Measurements from ENCODE around the gene DEXI.

DEXI gene

GRCh38 chr16:10880594-10881452 lies 61.4 kb downstream of the DEXI start:
- H3K9me3 ChIP-seq (ENCODE audit: control insufficient read depth, insufficient read depth, low read length), result no peaks in the 10 kb centered on the region
- H3K79me2 ChIP-seq (ENCODE audit: control insufficient read depth, low read length), result peaks cover 87% of the 10 kb centered on the region
- peaks cover 93% of the 10 kb centered on the region for H3K4me1 ChIP-seq (ENCODE audit: control insufficient read depth, low read length)
- peaks cover 79% of the 10 kb centered on the region for H3K36me3 ChIP-seq (ENCODE audit: control insufficient read depth, low read length)
- peaks cover 33% of the 10 kb centered on the region for H3F3A ChIP-seq (ENCODE audit: control insufficient read depth, insufficient read depth)
- TF ChIP-seq EZH2phosphoT487 (IDR thresholded peaks at IDR 0.05; ENCODE audit: borderline replicate concordance, low read length) (no peak), CTCF (IDR thresholded peaks at IDR 0.05; ENCODE audit: low read depth, low read length, poor library complexity, severe bottlenecking) (no peak)
- no peaks in the 10 kb centered on the region for H4K20me1 ChIP-seq (ENCODE audit: control insufficient read depth, insufficient read depth, low read depth, low read length)
- peak overlapping the region; percentile 88 for H3K4me2 ChIP-seq (ENCODE audit: low read length)
- H3K4me3 ChIP-seq (ENCODE audit: low read length), result peak overlapping the region; percentile 94
- H3K9me2 ChIP-seq (replicated peaks; ENCODE audit: control insufficient read depth, low read length), result no peaks in the 10 kb centered on the region
- H3K27me3 ChIP-seq (ENCODE audit: control insufficient read depth, low read length), result no peaks in the 10 kb centered on the region
- peak overlapping the region; percentile 86 for H3K27ac ChIP-seq (ENCODE audit: low read depth, low read length)

GRCh38 chr16:10879681-10880589 lies 62.3 kb downstream of the DEXI start:
- H3K4me1 ChIP-seq (ENCODE audit: control insufficient read depth, low read length), result peaks cover 93% of the 10 kb centered on the region
- peak overlapping the region; percentile 86 for H3K27ac ChIP-seq (ENCODE audit: low read depth, low read length)
- no peaks in the 10 kb centered on the region for H3K9me2 ChIP-seq (replicated peaks; ENCODE audit: control insufficient read depth, low read length)
- no peaks in the 10 kb centered on the region for H3K9me3 ChIP-seq (ENCODE audit: control insufficient read depth, insufficient read depth, low read length)
- H4K20me1 ChIP-seq (ENCODE audit: control insufficient read depth, insufficient read depth, low read depth, low read length), result no peaks in the 10 kb centered on the region
- no peaks in the 10 kb centered on the region for H3K27me3 ChIP-seq (ENCODE audit: control insufficient read depth, low read length)
- peak overlapping the region; percentile 94 for H3K4me3 ChIP-seq (ENCODE audit: low read length)
- peaks cover 78% of the 10 kb centered on the region for H3K79me2 ChIP-seq (ENCODE audit: control insufficient read depth, low read length)
- peaks cover 73% of the 10 kb centered on the region for H3K36me3 ChIP-seq (ENCODE audit: control insufficient read depth, low read length)
- peaks cover 29% of the 10 kb centered on the region for H3F3A ChIP-seq (ENCODE audit: control insufficient read depth, insufficient read depth)
- TF ChIP-seq EZH2phosphoT487 (IDR thresholded peaks at IDR 0.05; ENCODE audit: borderline replicate concordance, low read length) (no peak), CTCF (IDR thresholded peaks at IDR 0.05; ENCODE audit: low read depth, low read length, poor library complexity, severe bottlenecking) (peak; percentile 45)
- H3K4me2 ChIP-seq (ENCODE audit: low read length), result peak overlapping the region; percentile 88
